WTC11 (cell line): ENCODE measurements around the gene STOM.

Experiments
- CREB1 ChIP-seq: sonication (generic); formaldehyde crosslinking; IDR thresholded peaks from 2 replicates; pipeline ENCODE4 v1.8.0; 2023; ENCODE audit warnings: mild to moderate bottlenecking, missing genetic modification reagents
- ETV6 ChIP-seq: sonication (generic); formaldehyde crosslinking; IDR thresholded peaks from 2 replicates; pipeline ENCODE4 v1.8.1; 2022; ENCODE audit warnings: mild to moderate bottlenecking, missing genetic modification reagents
- NR2C2 ChIP-seq: sonication (generic); formaldehyde crosslinking; IDR thresholded peaks from 2 replicates; pipeline ENCODE4 v1.8.0; 2022; ENCODE audit warnings: mild to moderate bottlenecking, missing genetic modification reagents
- RORB ChIP-seq: fragments of 250-450 bp; sonication (Bioruptor Pico); IDR thresholded peaks from 2 replicates; pipeline ENCODE4 v1.9.0; 2021; ENCODE audit warnings: mild to moderate bottlenecking
- SP1 ChIP-seq: sonication (generic); formaldehyde crosslinking; conservative IDR thresholded peaks from 2 replicates; pipeline ENCODE4 v1.8.1; 2022; ENCODE audit warnings: missing genetic modification reagents
- ZBTB21 ChIP-seq: sonication (generic); formaldehyde crosslinking; IDR thresholded peaks from 2 replicates; pipeline ENCODE4 v1.8.1; 2023; ENCODE audit warnings: mild to moderate bottlenecking, missing genetic modification reagents, borderline replicate concordance
- TF ChIP-seq, protein P1 (sequence below): fragments of 200-600 bp; IDR thresholded peaks from 2 replicates; pipeline ENCODE4 v1.8.0; 2022; ENCODE audit warnings: antibody characterized with exemption
- TF ChIP-seq, protein P2 (sequence below): sonication (generic); formaldehyde crosslinking; IDR thresholded peaks from 2 replicates; pipeline ENCODE4 v1.8.0; 2022; ENCODE audit warnings: mild to moderate bottlenecking, missing genetic modification reagents
- TF ChIP-seq, protein P3 (sequence below): sonication (generic); formaldehyde crosslinking; IDR thresholded peaks from 2 replicates; pipeline ENCODE4 v1.8.0; 2022; ENCODE audit warnings: mild to moderate bottlenecking, missing genetic modification reagents

DNA sequence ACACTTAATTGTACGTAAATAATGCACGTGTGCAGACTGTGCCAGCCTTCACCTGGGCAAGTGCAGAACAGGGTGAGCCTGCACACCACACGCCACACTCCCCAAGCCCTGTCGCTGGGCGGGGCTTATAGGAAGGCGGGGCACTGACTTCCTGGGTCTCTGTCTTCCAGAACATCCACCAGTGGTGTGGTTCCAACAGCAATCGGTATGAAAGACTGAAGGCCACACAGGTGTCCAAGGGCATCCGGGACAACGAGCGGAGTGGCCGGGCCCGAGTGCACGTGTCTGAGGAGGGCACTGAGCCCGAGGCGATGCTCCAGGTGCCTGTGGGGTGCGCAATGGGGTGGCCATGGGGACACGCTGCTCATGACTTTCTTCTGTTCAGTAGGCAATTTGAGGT lies 57.9 kb downstream of the STOM start:
- TF ChIP-seq, protein P1, sequence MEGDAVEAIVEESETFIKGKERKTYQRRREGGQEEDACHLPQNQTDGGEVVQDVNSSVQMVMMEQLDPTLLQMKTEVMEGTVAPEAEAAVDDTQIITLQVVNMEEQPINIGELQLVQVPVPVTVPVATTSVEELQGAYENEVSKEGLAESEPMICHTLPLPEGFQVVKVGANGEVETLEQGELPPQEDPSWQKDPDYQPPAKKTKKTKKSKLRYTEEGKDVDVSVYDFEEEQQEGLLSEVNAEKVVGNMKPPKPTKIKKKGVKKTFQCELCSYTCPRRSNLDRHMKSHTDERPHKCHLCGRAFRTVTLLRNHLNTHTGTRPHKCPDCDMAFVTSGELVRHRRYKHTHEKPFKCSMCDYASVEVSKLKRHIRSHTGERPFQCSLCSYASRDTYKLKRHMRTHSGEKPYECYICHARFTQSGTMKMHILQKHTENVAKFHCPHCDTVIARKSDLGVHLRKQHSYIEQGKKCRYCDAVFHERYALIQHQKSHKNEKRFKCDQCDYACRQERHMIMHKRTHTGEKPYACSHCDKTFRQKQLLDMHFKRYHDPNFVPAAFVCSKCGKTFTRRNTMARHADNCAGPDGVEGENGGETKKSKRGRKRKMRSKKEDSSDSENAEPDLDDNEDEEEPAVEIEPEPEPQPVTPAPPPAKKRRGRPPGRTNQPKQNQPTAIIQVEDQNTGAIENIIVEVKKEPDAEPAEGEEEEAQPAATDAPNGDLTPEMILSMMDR, result no peak
- TF ChIP-seq RORB (CRISPR knock-in tag) (no peak), NR2C2 (no peak), CREB1 (no peak), ETV6 (CRISPR knock-in tag) (no peak), SP1 (CRISPR knock-in tag) (no peak), ZBTB21 (CRISPR knock-in tag) (no peak)
- TF ChIP-seq, protein P2, sequence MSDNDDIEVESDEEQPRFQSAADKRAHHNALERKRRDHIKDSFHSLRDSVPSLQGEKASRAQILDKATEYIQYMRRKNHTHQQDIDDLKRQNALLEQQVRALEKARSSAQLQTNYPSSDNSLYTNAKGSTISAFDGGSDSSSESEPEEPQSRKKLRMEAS (CRISPR knock-in tag), result no peak
- TF ChIP-seq, protein P3, sequence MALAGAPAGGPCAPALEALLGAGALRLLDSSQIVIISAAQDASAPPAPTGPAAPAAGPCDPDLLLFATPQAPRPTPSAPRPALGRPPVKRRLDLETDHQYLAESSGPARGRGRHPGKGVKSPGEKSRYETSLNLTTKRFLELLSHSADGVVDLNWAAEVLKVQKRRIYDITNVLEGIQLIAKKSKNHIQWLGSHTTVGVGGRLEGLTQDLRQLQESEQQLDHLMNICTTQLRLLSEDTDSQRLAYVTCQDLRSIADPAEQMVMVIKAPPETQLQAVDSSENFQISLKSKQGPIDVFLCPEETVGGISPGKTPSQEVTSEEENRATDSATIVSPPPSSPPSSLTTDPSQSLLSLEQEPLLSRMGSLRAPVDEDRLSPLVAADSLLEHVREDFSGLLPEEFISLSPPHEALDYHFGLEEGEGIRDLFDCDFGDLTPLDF (CRISPR knock-in tag), result no peak
